GM18858 (cell line): ENCODE results near the gene ZNF771.

Experiments
- ATAC-seq: cut with Tn5 transposase; IDR thresholded peaks from one replicate; pipeline ENCODE4 v1.9.1; 2021; ENCODE audit not compliant: unreplicated experiment

The ZNF771 gene

DNA sequence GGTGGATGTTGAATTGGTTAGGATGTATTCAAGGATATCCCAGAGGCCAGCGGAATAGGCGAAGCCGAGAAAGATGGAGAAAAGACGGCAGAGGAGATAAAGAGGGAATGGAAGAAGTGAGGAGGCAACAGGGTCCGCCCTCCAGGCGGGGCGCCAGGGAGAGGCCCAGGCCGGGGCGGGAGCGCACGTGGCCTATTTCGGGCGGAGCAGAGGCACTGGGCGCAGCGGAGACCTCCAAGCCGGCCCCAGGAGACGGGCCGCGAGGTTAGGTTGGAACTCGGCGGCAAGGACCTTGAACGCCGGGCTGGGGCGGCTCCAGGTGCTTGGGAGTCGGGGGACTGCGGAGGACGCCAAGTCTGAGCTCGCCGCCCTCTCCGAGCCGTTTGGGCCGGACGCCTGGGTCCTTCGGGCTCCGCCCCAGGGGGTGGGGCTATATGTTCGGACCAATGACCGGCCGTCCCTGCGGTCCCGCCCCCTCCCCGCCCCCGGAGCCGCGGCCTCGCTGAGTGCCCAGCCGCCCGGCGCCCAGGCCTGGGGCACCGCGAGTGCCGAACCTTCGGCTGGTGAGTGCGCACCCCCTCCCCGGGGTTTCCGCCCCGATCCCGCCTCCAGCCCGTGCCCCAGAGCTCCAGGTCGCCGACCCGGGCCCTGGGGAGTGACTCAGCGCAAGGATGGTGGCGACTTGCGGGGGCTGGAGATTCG, at the start of gene ZNF771:
ZNF771 (plus strand) TSS at position 505 of the 702 bp plus-strand sequence. CDS start 448 bp downstream, outside the sequence.
- peak; percentile 71 for ATAC-seq

DNA sequence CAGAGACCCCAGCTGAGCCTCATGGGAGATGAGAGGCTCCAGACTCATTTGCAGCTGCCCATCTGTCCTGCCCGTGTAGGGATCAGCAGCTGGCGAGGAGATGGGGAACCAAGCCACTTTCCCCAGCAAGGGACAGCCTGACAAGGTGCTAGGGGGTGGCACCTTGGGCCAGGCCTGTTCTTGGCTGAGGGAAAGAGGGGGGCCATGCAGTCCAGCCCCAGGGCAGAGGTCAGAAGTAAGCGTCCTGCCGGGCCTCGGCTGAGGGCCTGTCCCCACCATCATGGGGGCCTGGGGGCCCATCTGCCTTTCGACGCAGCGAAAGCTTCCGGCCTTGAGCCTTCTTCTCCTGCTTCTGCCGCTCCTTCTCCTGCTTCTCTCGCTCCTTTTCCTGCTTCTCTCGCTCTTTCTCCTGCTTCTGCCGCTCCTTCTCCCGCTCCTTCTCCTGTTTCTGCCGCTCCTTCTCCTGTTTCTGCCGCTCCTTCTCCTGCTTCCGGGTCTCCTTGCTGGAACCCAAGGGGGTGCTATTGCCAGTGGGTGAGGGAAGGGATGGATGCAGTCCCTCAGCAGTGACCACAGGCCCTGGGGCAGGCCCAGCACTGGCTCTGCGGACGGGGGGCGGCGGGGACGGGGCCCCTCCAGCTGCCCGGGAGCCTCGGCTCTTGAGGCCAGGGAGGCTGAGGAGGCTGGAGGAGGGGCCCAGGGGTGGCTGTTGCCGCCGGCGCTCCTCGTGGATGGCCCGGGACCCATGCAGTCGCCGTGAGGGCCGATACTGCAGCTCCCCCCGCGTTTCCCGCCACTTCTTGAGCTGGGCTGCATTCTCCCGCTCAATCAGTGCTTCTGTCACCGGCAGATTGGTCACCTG, 49.5 kb upstream of the ZNF771 start:
- ATAC-seq, result no peak

DNA sequence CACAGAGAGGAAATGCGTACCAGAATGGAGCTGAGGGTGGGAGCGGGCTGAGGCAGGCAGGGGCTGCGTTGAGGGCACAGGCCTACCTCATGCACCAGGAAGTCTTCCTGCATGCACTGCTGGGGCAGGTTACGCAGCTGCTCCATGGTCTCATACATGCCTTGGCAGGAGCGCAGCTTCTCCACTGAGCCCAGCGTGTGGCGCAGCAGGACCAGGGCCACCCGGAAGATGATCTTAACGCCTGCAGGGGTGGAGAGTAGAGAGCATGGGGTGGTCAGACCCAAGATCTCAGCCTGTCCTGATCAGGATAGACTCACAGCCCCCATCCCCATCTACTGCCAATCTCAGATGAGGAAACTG, 48.8 kb upstream of the ZNF771 start:
- ATAC-seq, result no peak

DNA sequence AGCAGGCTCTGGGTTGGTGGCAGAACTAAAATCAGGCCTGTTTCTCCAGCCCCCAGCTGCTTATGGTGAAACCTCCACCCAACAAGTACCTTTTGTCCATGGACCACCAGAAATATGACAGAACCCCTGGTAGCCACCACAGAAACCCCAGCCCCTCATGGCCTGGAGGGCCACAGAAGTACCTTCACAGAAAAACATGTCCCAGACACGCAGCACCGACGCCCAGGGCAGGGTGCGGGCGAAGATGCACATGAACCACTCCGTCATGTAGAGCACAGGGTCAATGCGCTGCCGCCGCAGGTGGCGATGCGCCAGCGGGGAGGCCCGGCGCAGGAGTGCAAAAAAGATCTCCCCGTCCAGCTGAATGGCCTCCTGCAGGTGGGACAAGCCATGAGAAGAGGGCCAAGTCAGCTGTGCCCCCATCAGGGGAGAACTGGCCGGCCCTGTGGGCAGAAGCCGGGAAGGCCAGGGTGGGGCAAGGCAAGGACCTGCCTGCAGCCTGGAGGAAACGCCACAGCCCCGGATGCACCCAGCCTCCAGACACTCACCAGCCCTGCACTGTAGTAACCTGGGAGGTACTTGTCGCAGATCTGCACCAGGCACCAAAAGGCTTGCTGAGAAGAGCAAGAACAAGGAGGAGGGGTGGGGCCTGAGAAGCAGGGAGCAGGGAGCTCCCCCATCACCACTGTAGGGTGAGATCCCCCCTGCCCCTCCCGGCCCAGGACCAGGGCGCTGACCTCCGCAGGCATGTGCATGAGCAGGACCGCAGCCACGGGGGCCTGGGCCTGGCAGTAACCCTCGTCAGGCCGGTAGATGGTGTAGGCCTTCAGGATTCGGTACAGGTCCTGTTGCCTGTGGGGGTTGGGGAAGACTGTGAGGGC, 48.2 kb upstream of the ZNF771 start:
- no peak for ATAC-seq

DNA sequence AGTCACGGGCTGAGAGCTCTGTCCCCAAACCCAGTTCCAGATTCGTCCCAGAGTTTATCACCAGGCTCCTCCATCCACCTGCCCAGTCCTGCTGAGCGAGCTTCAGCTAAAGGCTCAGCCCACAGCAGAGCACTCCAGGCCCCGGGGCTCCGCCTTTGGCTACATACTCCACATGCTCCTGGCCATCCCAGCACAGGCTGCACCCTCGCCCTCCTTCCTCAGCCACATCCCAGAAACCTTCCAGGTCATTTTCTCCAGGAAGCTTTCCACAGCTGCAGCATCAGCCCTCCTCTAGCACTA, 47.6 kb upstream of the ZNF771 start:
- ATAC-seq, result no peak

DNA sequence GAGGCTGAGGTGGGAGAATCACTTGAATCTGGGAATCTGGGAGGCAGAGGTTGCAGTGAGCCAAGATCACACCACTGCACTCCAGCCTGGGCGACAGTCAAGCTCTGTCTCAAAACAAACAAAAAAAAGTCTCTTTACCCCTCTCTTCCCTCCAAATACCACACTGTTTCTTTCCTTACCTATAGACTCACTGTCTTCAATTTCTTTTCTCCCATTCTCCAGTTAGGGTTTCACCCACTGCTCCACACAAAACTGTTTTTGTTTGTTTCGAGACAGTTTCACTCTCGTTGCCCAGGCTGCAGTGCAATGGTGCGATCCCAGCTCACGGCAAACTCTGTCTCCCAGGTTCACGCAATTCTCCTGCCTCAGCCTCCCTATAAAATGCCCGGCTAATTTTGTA, 46.2 kb upstream of the ZNF771 start:
- ATAC-seq, result no peak

DNA sequence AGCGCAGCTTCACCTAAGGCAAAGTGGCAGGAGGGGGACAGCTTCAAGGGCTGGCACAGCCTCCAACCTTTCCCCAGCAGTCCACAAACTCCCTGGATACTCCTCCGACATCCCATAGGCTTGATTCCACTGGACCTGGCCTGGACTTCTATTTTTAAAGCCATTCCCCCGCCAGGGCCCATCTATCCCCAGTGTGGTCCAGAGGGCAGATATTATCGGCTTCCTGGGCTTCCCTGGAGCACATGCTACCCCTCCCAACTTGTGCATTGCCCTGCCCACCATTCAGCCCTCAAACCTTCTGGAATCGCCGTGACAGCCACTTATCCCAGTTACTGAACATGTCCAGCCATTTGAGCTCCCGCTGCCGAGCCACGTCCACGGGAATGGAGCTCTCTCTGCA, 42.2 kb upstream of the ZNF771 start:
- ATAC-seq, result no peak

DNA sequence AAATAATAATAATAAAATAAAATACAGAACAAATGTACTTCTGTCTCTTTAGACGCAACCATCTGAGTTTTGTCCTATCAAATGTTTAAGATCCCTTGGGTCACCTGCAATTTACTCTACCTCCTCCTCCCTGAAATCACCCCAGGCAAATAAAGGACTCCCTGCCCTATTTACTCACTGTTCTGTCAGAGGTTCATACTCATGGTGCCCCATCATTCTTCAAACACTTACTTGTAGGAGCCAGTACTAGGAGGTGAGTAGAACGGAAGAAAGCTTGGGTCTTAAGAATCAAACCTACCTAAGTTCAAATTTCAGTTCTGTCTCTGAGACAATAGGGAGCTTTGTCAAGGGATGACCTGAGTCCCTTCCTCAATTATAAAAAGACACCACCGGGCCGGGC, 40.9 kb upstream of the ZNF771 start:
- ATAC-seq, result no peak

DNA sequence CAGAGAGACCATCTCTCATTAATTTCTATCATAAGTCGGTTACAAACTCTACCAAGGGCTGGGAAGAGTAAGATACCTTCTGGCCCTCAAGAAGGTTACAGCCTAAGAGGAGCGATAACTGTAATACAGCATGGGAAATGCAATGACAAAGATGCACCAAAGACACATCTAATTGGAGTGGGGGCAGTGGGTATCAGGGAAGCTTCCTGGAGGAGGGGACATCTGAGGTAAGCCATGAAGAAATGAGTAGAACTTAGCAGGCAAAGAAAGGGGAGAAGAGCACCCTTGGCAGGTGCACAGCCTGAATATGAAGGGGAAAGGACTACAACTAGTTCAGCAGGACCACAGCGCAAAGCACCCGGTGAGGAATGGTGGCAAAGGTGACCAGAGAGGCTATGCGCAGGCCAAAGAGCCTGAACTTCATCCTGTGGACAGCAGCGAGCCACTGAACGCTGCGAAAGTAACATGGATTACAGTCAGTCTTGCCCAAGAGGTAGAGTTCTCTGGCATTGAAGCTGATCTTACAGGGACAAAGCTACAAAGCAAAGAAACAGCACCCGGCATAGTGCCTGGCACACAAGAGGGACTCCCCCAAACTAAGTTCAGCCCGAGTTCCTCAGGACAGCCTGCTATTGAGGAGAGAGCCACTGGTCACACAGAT, 39.9 kb upstream of the ZNF771 start:
- no peak for ATAC-seq

DNA sequence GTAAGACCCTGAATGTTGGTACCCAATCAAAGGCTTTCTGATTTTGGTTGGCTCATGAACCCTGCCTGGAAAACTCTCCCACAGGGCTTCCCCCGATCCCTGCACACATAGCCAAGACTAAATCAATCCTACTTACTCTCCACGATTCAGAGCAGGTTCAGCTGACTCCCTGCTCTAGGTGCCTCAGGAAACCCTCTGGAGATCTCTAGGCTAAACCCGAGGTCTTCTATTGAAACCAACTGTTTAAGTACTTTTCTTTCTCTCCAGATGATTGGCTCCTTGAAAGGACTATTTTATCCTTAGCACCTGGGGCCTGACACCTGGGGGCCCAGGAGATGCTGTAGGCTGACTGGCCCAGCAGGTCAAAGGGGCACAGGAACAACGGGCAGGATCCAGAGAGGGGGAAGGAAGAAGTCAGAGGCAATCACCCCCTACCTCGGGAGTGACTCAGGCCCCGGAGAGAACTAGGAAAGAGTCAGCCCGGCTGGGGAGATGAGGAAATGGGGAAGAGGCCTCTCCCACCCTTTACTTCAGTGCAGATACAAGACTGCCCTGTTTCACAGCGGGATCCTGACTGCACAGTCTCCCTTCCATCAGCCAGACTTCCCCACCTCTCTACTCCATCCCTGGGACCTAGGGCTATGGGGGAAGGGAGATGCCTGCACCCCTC, 39.1 kb upstream of the ZNF771 start:
- no peak for ATAC-seq

DNA sequence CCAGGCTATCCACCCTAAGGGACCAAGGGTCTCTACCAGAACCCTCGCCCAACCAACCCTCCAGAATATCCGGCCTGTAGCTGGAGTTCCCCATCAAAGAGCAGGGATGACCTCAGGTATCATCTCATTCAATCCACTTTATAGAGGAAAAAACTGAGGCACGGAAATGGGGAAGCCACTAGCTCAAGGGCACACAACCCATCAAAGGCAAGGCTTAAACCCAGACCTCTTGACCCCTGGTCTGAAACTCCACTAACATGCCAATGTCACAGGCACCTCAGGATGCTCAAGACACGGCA, 38.7 kb upstream of the ZNF771 start:
- ATAC-seq, result no peak

DNA sequence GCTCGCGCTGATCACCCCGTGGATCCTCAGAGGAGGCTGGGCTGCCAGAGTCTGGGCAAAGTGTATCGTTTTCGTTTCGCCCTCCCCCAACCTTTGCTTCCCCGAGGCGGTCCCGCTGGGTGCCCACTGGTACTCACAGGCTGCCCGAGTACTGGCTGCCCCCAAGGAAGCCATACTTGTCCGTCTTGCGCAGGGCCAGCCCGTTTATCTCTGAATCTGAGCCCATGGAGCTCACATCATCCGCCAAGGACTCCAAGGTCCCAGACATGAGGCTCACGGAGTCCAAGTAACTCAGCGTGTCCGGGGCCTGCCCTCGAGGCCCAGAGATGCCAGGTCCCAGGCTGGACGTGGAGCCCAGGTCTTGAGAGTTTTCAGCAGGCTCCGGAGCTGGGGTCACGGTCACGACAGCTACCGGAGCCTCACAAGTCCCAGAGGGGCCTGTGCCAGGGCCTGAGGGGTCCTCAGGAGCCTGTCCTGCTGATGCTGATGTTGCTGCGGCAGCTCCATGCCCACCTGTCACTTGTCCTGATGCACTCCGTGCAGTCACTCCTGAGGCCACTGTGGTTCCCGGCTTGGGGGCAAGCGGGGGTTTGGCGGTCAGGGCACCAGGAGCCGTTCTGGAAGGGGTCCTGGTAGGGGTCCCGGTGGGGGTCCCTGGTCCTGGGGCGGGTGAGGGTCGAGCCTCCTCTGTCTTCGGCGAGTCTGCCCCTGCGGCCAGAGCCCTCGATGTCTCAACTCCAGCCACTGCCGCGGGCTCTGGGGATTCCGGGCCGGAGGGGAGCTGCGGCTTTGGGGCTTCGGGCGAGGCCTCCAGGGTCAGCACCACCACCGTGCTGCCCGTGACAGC, 38.1 kb upstream of the ZNF771 start:
- no peak for ATAC-seq

DNA sequence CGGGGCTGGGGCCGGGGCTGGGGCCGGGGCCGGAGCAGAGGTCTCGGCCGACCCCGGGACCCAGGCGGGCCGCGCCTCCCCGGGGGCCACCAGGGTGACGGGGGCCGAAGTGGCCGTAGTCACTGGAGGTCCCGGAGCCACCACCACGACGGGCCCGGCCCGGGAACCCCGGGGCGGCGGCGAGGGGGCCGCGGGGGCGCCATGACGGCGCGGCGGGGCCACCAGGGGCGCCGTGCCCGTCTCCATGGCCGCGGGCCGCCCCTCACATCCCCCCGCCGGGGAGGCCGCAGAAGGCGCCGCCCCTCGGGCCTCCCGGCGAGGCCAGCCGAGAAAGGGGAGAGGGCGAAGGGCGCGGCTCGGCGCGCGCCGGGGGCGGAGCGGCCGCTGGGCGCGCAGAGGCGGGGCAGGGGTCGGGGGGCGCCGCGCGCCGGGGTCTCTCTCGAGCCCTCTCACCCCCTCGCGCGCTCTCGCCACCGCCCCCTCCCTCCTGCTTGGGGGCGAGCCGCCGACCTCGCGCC, 37.4 kb upstream of the ZNF771 start:
- peak; percentile 6 for ATAC-seq

DNA sequence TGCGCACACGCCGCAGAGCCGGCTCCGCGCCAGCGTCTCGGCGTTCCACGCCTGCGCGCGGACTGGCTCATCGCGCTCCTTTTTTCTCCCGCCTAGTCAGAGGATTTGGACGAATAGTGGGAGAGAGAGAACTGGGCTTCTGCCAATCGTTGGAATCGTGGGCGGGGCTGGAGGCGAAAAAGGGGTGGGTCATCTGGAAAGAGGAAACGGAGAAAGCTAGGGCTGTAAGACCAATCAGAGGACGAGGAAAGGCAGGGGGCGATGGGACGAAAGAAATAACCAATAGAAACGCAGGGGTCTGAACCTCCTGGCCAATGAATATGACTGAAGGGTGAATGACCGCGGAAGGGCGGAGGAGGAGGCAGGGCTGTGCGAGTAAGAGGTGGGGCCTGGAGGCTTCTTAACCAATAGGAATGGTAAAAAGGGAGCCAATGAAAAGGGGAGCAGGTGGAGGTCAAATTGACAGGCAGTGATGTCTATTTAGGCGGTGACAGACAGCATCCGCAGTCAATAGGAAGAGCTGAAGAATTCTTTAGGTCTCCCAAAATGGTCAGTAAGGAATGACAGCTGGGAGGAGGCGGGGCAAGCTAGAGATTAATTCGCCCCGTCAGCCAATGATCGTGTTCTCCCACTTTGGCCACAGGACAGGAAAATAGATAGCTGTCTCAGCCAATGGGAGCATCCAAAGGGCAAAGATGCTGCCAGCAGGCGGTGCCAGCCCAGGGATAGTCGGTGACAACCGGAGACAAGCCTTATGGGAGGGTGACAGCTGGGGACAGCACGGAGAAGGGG, 36.8 kb upstream of the ZNF771 start, which contains the start of gene TBC1D10B:
TBC1D10B (minus strand) TSS at position 39 of the 792 bp plus-strand sequence. CDS start 311 bp downstream, outside the sequence.
- peak; percentile 77 for ATAC-seq

DNA sequence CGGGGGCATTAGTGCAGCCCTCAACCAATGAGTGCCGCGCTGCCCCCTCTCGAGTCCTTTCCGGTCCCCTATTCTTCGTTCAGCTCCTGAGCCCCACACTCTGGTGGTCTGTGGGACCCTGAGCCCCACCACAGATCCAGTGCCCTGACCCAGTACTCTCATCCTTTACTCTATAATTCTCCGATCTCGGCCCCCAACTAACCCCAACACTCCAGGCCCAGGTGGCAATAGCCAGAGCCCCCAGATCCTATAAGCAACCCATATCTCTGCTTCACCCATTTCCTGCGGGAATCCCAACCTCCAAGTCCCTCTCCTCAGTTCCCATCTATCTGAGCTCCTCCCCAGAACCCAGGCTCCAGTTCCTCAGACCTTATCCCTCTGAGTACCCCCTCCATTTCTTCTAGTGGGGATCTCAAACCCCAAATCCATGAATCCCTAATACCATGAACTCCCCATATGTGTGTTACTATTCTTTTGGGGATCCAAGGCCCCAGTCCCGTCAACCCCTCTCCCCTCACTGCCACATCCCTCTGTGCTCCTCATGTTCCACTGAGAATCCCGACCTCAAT, 36.1 kb upstream of the ZNF771 start:
- ATAC-seq, result no peak

DNA sequence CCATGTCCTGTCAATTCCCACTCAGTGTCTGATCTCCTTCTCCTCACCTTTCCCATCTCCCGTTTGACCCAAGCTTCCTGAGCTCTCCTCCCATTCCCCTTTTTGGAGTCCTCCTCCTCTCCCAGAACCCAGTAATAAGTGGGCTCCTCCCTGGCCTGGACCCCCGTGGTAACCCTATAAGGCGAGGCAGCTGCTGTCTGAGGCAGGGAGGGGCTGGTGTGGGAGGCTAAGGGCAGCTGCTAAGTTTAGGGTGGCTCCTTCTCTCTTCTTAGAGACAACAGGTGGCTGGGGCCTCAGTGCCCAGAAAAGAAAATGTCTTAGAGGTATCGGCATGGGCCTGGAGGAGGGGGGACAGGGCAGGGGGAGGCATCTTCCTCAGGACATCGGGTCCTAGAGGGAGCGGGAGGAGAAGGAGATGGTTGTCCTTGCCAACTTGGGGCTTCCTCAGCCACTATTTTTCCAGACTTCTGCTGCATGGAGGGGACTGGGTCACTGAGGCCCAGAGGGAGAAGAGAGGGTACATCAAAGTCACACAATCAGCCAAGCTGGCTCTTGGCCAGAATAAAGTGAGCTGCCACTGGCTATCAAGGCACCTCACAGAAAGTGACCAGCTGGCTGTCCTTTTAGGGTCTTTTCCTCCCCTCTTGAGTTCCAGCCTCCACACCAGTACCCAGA, 35.2 kb upstream of the ZNF771 start:
- ATAC-seq, result no peak

DNA sequence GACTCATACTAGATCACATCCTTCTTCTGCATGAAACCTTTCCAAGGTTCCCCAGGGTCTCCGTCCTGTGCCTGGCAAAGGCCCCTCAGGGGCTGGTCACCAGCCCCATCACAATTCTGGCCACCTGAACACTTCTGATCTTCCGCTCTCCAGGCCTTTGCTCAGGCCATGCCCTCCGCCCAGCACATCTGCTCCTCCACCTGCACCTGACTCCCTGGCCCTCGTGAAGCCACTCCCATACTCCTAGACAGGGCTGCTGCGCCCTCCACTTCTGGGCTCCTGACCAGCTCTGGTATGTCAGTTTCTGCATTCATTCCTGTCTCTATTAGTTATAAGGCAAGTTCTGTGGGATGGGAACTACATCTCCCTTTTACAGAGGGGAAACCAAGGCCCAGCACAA, 34.7 kb upstream of the ZNF771 start:
- no peak for ATAC-seq

DNA sequence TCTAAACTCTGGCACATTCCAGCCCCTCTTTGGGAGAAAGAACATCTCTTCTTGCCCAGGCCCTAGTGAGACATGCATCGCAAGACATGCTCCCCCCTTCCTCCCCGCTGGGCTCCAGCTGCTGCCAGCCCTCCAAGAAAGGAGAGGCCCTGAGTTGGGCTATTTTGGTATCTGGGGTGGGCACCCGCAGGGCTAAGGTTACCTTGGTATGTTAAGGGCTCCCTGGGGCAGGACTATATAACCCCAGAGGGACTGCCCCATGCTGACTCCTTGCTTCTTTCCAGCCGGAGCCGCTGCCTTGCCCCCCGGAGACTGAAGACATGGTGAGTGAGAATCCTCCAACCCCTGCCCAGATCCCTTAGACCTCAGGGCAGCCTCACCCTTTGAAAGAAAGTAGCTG, 32.9 kb upstream of the ZNF771 start, which contains the start of gene MYL11:
MYL11 (plus strand) TSS at position 265 of the 400 bp plus-strand sequence; CDS start at position 321, 56 bp downstream.
- ATAC-seq, result no peak
